Thyroid gland (tissue), 4 donors: ENCODE results near the gene PABPC3. TPM values are rescaled to one million over a fixed set of nuclear protein-coding genes. Genes with fewer than 3 reads are reported as not detected.

ENCODE experiments used
- DNase-seq, 2 donors: peaks; one replicate each; pipeline ENCODE4 v3.0.0-alpha.2; 2019
- H3K27ac ChIP-seq, 3 donors: fragments of 200-600 bp; sonication (generic); 1 replicate in 2 of 3; 2 replicates in 1 of 3; pipeline ENCODE4 v1.5.1; 2016 to 2019; ENCODE audit warnings: mild to moderate bottlenecking in 1 of 3, moderate library complexity in 1 of 3
- H3K27me3 ChIP-seq: fragments of 200-600 bp; sonication (generic); one replicate; pipeline ENCODE4 v1.5.1; 2019
- H3K36me3 ChIP-seq, 2 donors: fragments of 200-600 bp; sonication (generic); one replicate each; pipeline ENCODE4 v1.5.1; 2016 to 2019
- H3K4me1 ChIP-seq, 2 donors: fragments of 200-600 bp; sonication (generic); one replicate each; pipeline ENCODE4 v1.5.1; 2017 to 2019
- H3K4me3 ChIP-seq, 3 donors: fragments of 200-600 bp; sonication (generic); replicated peaks in 1 of 3; 1 replicate in 2 of 3; 2 replicates in 1 of 3; pipeline ENCODE4 v1.5.1; 2016; ENCODE audit warnings: mild to moderate bottlenecking in 1 of 3
- H3K9me3 ChIP-seq: fragments of 200-600 bp; sonication (generic); one replicate; pipeline ENCODE4 v1.5.1; 2017
- POLR2A ChIP-seq, 2 donors: fragments of 450-650 bp; IDR thresholded peaks; one replicate each; pipeline ENCODE4 v1.6.1; 2017; ENCODE audit warnings: antibody characterized with exemption in 2 of 2, mild to moderate bottlenecking in 2 of 2, moderate library complexity in 1 of 2
- WGBS, 2 donors: methylation state at CpG; one replicate each; pipeline ENCODE4 v1.1.5; 2017; 5-methylcytosine and 5-hydroxymethylcytosine counted together
- intact Hi-C: fragments of 100-400 bp; cut with DNase I; formaldehyde crosslinking; loops from one replicate; pipeline ENCODE4 v1.15.1; 2023
- small RNA-seq: library from RNA; depleted of rRNA; stranded (forward); fragments of <200 nt; gene quantifications from one replicate; pipeline ENCODE3, GENCODE V24; 2016
- total RNA-seq, 4 donors: library from RNA; depleted of rRNA; stranded (reverse); fragments of >200 nt; gene quantifications; one replicate each; pipeline ENCODE4 v1.2.3, GENCODE V29; 2016
- TF ChIP-seq, protein P1 (sequence below), 6 experiments: fragments of 200-600 bp in 3 of 6; fragments of 450-650 bp in 3 of 6; sonication (generic) in 3 of 6; IDR thresholded peaks; one replicate each; pipeline ENCODE4 v1.5.1; 2016 to 2019; ENCODE audit warnings: antibody characterized with exemption in 6 of 6, mild to moderate bottlenecking in 2 of 6, inconsistent platforms in 1 of 6, moderate library complexity in 1 of 6

Gene PABPC3
- total RNA-seq, 4 donors from 2014 or later: 0.13 TPM; not detected in 3

DNA sequence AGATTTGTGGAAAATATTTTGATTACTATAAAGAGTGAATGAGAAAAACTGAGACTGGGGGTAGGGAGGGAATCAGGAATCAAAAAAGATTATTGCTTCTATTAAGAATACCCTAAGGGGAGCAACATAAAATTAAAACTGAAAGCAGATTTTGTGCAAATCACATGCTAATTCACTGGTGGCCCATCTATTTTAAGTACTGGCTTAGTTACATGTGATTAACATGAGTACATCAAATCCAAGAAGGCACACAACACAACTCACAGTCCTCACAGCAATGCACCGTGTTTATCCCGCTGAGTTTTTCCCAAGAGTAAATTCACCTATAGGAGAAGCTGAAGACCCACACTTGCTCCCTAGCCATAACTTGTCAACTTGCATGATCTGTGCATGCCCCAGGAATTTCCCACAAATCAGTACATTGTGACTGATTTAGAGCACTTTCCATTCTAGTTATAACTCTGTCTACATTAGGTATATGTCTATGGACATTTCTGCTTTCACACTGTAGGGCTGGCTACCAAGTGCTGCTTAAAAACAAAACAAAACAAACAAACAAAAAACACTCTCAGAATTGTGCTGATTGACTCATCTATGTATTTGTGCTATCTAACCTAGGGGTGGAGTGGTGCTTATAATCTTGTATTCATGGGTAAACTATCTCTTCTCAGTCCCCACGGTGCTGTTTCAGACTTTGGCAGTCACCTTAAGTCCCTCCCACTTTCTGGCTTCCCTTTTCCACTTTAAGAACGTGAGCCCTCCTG is 51.9 kb downstream of the PABPC3 start:
- WGBS, 2 donors: 65 to 73% methylated on average over 4 of the region's 4 CpGs
- no peak overlapping the region for H3K4me3 ChIP-seq
- no peaks in the 10 kb centered on the region for H3K27me3 ChIP-seq
- no peaks in the 10 kb centered on the region for H3K4me1 ChIP-seq
- no peak overlapping the region for H3K27ac ChIP-seq
- no peaks in the 10 kb centered on the region for H3K9me3 ChIP-seq
- H3K36me3 ChIP-seq: no peaks in the 10 kb centered on the region
- intact Hi-C loops: no loop called here
- TF ChIP-seq, protein P1, sequence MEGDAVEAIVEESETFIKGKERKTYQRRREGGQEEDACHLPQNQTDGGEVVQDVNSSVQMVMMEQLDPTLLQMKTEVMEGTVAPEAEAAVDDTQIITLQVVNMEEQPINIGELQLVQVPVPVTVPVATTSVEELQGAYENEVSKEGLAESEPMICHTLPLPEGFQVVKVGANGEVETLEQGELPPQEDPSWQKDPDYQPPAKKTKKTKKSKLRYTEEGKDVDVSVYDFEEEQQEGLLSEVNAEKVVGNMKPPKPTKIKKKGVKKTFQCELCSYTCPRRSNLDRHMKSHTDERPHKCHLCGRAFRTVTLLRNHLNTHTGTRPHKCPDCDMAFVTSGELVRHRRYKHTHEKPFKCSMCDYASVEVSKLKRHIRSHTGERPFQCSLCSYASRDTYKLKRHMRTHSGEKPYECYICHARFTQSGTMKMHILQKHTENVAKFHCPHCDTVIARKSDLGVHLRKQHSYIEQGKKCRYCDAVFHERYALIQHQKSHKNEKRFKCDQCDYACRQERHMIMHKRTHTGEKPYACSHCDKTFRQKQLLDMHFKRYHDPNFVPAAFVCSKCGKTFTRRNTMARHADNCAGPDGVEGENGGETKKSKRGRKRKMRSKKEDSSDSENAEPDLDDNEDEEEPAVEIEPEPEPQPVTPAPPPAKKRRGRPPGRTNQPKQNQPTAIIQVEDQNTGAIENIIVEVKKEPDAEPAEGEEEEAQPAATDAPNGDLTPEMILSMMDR (IDR thresholded peaks at IDR 0.05): no peak
- TF ChIP-seq POLR2A (IDR thresholded peaks at IDR 0.05): no peak
- no peak for DNase-seq

DNA sequence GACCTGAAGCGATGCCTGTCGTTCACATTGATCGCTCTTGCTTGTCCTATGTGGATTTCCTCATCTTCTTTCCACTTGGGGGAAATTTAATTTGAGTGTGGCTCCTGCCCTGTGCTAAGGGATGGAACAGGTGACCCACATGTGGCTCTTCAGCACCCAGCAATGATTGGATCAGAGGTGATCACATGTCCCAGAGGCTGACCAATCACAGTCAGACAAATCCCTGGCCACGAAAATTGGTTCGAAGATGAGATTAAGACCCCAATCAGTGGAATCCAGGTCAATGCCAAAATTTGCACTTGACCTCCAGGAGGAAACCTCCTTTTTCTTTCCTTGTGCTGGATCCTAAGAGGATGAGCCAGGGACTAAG is 52.5 kb downstream of the PABPC3 start:
- 81 to 84% methylated on average over 5 of the region's 5 CpGs for WGBS, 2 donors
- DNase-seq: no peak
- H3K4me1 ChIP-seq: no peaks in the 10 kb centered on the region
- H3K27ac ChIP-seq: no peak overlapping the region
- TF ChIP-seq POLR2A (IDR thresholded peaks at IDR 0.05): no peak
- TF ChIP-seq, protein P1 (IDR thresholded peaks at IDR 0.05): no peak
- intact Hi-C loops: no loop called here
- no peaks in the 10 kb centered on the region for H3K36me3 ChIP-seq
- no peaks in the 10 kb centered on the region for H3K9me3 ChIP-seq
- no peaks in the 10 kb centered on the region for H3K27me3 ChIP-seq
- no peak overlapping the region for H3K4me3 ChIP-seq

Small RNAs within 50 kb of the gene (small RNA-seq; reads per million reads assigned to genes)
- gene AL359757.2: not detected

Other genes with a start within 250 kb of the PABPC3 start
- under 1 TPM in 2 of 4 donors, not detected in 2; under 0.01 TPM for gene AMER2, start 76.2 kb downstream of the PABPC3 start, total RNA-seq
- gene MTMR6, start 191.4 kb downstream of the PABPC3 start, total RNA-seq: 10 to 100 TPM; 25.1 to 34.1 (median 28.5) TPM
- 100 to 1,000 TPM in 1 of 4 donors, 10 to 100 TPM in 3; 54.7 to 112 (median 83.5) TPM for gene NUP58, start 205.5 kb downstream of the PABPC3 start, total RNA-seq